GM20431 (cell line): Measurements from ENCODE around the gene SYN1.
"Not testable (repeated sequence)": the region's sequence is repeated elsewhere in the genome, so short reads cannot be mapped to it uniquely, and the experiment has no call there.

ENCODE experiments used
- in situ Hi-C: fragments of 300-500 bp; cut with MseI, MboI; formaldehyde crosslinking; loops from one replicate; pipeline ENCODE4 v1.15.0; 2020; ENCODE audit warnings: low sequenced_read_pairs; ENCODE audit not compliant: unreplicated experiment

SYN1 gene

DNA sequence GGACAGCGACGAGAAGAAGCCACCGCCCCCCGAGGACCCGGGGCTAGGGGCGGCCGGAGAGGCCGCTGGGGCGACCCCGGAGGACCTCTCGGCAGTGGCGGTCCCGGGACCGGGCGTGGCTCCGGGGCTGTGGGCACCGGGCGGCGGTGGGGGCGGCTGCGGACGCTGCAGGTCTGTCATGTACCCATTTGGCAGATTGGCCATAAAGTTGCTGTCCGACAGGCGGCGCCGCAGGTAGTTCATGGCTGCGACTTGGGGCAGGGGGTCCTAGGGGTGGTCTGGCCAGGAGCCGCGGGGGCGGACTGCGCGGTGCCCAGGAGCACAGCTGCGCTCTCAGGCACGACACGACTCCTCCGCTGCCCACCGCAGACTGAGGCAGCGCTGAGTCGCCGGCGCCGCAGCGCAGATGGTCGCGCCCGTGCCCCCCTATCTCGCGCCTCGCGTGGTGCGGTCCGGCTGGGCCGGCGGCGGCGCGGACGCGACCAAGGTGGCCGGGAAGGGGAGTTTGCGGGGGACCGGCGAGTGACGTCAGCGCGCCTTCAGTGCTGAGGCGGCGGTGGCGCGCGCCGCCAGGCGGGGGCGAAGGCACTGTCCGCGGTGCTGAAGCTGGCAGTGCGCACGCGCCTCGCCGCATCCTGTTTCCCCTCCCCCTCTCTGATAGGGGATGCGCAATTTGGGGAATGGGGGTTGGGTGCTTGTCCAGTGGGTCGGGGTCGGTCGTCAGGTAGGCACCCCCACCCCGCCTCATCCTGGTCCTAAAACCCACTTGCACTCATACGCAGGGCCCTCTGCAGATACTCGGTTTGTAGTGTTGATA, at the start of gene SYN1:
TSS of gene SYN1 (minus strand) at position 372 of the 817 bp plus-strand sequence. CDS start at position 243, 129 bp downstream.
- in situ Hi-C loops, result no loop called here

DNA sequence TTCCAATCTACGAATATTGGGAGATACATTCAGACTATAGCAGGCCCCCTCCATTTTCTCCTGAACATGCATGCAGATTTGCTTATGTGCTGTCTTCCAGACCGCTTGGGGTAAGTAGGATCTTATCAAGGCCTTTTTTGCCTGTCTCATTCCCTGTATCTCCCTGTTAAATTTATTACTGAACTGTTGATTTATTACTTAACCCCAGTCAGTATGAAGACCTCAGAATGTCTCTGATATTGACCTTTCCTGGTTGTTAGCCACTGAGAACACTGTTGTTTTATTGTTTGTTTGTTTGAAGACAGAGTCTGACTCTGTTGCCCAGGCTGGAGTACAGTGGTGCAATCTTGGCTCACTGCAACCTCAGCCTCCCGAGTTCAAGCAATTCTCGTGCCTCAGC, 46.1 kb upstream of the SYN1 start:
- in situ Hi-C loops, result not testable (repeated sequence)

- in situ Hi-C loops, result no loop called here
Measured at GRCh38 chrX:47664737-47665136, 45.1 kb upstream of the SYN1 start.

DNA sequence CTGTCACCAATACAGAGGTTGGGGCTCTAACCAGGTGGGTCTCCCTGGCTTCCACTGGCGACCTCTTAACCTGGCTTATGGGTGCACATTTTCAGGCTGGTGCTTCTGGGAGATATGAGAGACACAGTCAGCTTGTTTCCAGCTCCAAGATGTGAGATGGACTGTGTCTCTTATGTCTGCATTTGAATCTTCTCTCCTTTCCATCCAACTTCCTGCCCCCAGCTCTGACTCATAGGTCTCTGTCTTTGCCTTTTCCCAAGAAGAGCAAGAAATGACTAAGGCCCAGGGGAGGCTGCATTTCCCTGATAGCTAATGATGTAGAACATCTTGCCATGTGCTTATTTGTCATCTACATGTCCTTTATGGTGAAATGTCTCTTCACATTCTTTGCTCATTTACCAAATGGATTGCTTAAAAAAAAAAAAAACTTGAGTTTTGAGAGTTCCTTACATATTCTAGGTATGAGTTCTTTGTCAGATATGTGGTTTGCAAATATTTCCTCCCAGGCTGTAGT, 42.5 kb upstream of the SYN1 start:
- in situ Hi-C loops, result no loop called here

GRCh38 chrX:47661539-47661938, 41.9 kb upstream of the SYN1 start:
- in situ Hi-C loops, result no loop called here

DNA sequence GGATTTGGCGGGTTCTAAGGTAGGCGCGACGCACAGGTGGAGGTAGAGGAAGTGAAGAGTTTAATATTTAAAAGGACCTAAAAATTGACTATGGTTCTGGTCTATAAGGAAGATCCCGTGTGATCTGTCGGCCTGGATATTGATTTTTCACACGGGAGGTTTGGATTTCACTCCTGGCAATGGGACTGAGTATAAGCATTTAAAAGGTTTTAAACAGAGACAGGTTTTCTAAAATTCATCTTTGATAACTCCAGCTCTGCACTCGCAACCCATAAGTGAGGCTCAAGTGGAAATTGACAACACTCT, 39.7 kb upstream of the SYN1 start:
- in situ Hi-C loops, result no loop called here

DNA sequence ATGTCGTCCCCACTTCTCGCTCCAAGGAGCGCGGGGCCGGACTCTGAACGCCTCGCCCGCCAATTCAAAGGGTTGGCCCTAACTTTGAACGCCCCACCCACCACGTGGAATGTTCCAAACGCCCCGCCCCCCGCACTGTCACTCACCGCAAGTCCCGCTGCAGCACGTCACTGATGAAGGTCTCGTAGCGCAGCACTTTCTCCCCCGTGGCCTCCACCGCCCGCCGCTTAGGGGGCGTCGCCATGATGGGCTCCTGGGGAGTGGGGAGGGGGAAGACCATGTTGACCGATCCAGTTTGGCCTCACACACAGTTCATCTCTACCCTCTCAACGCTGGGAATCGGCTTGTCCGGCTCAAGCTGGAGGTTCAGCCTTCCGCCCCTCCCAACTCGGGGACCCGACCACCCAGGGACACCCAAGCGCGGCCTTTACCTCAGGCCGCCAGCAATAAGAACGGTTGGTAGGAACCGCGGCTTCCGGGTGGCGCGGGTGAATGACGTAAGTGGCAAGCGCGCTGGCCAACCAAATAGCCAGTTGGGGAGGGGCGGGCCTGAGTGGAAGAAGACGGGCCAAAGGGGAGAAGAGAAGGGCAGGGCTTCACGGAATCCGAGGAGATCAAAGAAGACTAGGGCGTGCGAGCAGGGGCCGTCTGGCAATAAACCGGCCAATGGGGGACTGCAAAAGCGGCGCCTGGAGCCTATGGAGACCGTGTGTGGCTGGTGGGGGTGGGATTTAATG, 39.2 kb upstream of the SYN1 start, which contains the start of gene UXT:
TSS of gene UXT (minus strand) at position 497 of the 737 bp plus-strand sequence. CDS start at position 244, 253 bp downstream.
- in situ Hi-C loops, result no loop called here

- in situ Hi-C loops, result no loop called here
Measured at GRCh38 chrX:47658301-47658683, 38.6 kb upstream of the SYN1 start.

DNA sequence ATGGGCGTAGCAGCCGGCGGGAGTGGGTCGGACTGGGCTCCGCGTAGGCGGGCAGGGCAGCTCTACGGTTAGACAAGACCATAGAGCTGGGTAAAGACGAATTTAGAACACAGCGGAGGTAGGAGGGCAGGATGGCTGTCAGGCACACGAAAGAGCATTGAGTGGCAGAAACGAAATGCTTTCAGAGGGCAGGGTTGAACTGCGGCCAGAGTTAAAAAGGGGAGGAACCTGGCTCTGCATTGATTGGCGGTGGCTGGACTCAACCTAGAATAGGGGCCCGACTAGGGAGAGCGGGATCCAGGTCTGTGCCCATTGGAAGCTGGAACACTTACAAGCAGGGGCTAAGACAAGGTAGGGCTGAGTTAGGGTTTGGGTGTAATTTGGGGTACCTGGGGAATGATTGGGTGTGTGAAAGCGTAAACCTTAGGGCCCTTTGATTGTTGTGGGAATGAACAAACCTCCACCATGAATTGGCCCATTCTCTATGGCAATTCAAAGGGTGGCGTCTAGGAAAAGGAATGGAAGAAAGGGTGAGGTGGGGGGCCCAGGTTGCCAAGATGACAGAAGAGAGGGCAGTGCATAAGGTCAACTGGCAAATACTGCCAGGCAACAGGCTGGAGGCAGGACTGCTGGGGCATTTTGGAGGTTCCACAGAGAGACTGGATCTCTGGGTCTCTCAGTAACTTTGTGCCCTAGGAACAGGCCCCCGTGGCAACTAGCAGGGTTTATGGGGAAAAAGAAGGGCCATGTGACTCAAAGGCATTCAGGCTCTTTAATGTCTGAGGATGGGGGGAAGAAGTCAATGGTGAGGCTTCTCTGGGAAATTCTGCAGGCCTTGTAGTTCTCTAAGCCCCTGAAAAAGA, 31.6 kb upstream of the SYN1 start:
- in situ Hi-C loops, result no loop called here

- in situ Hi-C loops, result no loop called here
Measured at GRCh38 chrX:47650164-47651042, 30.7 kb upstream of the SYN1 start, which contains the start of gene ELK1. TSS of gene ELK1 (minus strand) at chrX:47650563. CDS start at chrX:47641441, 9,122 bp downstream.

GRCh38 chrX:47649781-47650163, 30.1 kb upstream of the SYN1 start:
- in situ Hi-C loops, result no loop called here

- in situ Hi-C loops, result no loop called here
Measured at GRCh38 chrX:47649271-47649670, 29.6 kb upstream of the SYN1 start.

DNA sequence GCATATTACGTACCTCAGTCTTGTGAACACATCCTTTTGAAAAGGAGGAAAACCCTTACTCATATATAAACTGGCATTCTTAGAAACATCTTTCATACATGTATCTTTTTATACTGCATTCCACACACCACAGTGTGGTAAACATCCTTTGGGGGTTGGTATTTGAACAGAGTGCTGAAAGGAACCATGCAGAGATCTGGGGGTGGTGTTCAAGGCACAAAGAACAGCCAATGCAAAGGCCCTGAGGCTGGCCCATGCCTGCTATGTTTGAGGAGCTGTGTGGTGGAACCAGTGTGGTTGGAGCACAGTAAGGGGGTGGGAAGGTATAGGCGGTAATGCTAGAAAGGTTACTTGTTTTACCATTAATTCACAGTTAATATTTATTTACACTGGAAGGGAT, 28.7 kb upstream of the SYN1 start:
- in situ Hi-C loops, result no loop called here

GRCh38 chrX:47646636-47647035, 27.0 kb upstream of the SYN1 start:
- in situ Hi-C loops, result no loop called here

GRCh38 chrX:47645530-47645929, 25.9 kb upstream of the SYN1 start:
- in situ Hi-C loops, result no loop called here

DNA sequence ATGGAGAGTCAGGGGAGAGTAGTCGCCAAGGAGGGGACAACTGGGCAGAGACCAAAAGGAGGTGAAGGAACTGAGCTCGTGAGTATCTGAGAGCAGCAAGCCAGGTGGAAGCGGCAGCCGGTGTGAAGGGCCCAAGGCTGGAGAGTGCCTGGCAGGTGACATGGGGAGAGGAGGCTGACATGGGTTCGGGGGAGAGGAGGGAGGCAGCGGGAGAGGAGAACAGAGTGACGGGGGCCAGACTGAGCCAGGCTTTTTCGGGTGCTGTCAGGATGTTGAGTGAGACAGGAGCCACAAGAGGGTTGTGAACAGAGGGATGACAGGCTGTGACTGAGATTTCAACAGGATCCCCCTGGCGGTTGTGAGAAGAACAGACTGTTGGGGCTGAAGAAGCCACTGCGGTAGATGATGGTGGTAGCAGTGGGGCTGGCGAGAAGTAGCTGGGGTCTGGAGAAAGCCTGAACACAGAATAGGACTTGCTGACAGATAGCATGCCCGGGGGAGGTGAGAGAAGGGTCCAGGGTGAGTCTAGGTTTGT, 25.0 kb upstream of the SYN1 start:
- in situ Hi-C loops, result no loop called here

GRCh38 chrX:47643926-47644325, 24.3 kb upstream of the SYN1 start:
- in situ Hi-C loops, result no loop called here

- in situ Hi-C loops, result no loop called here
Measured at GRCh38 chrX:47638816-47639215, 19.2 kb upstream of the SYN1 start.

DNA sequence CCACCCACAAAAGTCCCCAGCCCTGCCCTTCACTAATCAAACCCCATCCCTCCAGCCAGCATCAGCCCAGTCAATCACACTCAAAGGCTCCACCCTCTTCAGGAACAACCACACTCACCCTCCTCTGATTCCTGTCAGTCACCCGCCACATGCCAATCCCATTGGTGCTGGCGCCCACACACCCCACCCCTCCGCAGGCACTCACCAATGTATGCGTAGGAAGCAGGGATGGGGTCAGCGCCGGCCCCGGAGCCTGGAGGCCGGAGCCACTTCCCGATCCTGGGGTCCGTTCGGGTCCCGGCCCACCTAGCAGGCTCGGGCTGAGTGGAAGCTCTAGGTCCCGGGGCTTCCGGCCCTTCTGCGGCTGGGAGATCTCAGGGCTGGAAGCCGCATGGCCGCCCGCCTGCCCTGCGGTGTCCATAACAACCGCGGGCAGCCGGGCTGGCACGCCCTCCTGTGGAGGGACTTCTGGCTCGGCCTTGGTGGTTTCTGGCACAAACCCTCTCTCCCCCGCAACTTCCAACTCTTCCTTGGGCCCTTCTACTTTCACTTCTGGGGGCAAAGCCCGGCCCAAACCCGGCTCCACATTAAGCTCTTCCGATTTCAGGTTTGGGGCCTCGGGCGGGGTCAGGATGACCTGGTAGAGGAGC, 18.0 kb upstream of the SYN1 start:
- in situ Hi-C loops, result no loop called here
